CD4-positive, alpha-beta T cell treated with Interleukin-15 for 4 hours (primary cell): ENCODE results near the gene PDE1A.
"Not testable (repeated sequence)": the region's sequence is repeated elsewhere in the genome, so short reads cannot be mapped to it uniquely, and the experiment has no call there.

Experiments used
- DNase-seq: peaks from one replicate; pipeline ENCODE4 v3.0.0-alpha.2; 2020; ENCODE audit warnings: low spot score

PDE1A gene

DNA sequence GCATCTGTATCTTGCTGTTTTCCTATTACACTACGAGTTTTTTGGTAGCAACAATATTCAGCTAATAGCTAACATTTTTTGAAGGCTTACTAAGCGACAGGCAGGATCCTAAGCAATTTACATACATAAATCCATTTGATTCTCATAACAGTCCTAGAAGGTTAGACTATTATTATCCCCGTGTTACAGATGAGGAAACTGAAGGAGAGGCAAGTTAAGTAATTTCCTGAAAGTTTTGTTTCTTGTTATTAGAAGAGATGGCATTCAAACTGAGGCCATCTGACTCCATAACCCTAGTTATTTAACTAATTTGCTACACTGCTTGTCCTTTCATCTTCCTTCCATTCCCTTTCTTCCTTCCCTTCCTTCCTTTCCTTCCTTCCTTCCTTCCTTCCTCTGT lies 68.2 kb downstream of the PDE1A start:
- no peak for DNase-seq

GRCh38 chr2:182355815-182356214 lies 71.0 kb downstream of the PDE1A start:
- no peak for DNase-seq

DNA sequence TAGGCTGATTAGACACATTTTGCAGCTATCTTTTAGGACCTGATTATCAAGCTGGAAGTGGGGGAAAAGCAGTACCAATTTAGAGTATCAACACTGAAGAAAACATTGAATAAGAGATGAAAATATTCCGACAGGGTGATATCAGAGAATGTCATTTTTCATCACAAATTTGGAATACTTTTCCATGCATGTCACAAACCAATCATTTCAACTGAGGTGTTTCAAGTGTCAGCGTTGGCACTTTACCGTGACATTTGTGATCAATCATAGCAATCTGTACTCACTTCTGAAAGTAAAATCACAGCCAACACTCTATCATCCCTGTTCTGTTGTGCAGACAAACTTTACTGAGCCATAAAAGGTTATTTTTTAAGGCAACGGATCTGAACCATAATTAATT lies 75.4 kb downstream of the PDE1A start:
- DNase-seq: no peak

DNA sequence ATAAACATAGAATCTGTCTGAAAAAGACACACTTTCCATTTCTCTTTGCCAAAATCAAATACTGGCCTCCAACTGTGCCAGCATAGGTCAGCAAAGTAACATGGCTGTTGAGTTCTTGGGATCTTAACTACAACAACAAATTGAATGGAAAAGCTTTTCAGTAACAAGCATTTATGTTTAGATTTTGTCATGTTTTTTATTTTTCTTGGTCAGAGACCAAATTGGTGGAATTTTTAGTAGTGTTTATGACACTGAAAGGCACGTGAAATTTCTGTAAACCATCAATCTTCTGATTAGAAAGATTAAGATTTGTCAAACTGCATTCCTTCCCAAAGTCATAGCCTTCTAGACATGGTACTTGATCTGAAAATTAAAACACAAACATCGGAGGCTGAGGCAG lies 77.6 kb downstream of the PDE1A start:
- DNase-seq: no peak

DNA sequence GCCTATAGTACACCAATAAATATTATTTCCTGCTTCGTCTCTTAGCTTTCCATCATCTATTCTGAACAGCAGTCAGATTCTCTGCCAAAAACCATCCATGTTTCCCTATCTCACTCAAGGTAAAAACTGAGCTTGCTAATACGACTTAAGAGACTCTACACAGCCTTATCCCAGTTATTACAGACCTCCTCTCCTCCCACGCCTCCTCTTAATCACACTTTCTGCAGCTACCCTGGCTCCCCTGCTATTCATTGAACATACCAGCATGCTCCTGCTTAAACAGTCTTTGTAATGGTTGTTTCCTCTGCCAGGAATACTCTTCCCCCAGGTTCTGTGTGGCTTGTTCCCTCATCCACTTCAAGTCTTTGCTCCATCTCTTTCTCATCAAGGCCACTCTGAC lies 81.5 kb downstream of the PDE1A start:
- no peak for DNase-seq

GRCh38 chr2:182330451-182331305 lies 96.2 kb downstream of the PDE1A start:
- no peak for DNase-seq

GRCh38 chr2:182324665-182325064 lies 102.2 kb downstream of the PDE1A start:
- no peak for DNase-seq

DNA sequence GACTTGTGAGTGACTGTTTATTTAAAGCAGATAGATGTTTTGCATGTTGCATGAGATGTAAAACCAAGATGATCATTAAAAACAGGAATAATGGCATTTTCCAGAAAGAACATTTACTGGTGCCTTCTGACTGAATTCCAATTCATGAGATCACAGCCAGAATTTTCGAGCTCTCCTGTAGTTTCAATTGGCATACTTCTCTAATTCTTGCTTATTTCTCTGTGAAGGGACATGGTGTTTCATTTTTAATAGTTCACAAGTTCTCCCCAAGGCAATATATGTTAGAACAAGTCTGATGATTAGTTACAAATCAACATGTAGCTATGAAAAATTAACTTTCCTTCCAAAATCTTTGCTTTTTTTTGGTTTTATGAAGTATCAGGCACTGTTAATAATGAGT lies 105.7 kb downstream of the PDE1A start:
- no peak for DNase-seq

GRCh38 chr2:182319556-182320505 lies 107.0 kb downstream of the PDE1A start:
- no peak for DNase-seq

GRCh38 chr2:182318466-182319220 lies 108.2 kb downstream of the PDE1A start:
- no peak for DNase-seq

GRCh38 chr2:182316950-182317349 lies 109.9 kb downstream of the PDE1A start:
- no peak for DNase-seq

DNA sequence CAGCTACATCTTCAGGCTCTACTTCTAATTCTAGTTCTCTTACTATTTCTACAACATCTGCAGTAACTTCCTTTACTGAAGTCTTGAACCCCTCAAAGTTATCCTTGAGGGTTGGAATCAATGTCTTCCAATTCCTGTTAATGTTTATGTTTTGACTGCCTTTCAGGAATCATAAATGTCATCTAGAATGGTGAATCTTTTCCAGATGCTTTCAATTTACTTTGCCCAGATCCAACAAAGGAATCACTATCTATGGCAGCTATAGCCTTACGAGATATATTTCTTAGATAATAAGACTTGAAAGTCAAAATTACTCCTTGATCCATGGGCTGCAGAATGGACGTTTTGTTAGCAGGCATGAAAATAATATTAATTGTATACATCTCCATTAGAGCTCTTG lies 123.9 kb downstream of the PDE1A start:
- no peak for DNase-seq

DNA sequence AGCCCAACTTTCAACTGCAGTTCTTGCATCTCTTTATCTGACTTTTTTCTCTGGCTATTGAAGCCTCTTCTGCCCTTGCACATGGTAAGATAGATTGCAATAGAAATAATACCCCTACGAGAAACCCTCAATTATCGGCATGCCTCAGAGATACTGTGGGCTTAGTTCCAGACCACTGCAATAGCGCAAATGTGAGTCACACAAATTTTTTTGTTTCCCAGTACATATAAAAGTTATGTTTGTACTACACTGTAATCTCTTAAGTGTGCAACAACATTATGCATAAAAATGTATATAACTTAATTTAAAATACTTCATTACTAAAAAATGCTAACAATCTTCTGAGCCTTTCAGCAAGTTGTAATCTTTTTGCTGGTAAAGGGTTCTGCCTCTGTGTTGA lies 124.7 kb downstream of the PDE1A start:
- DNase-seq: no peak

- no peak for DNase-seq
These were observed 125.7 kb downstream of the PDE1A start for GRCh38 chr2:182301093-182301492.

GRCh38 chr2:182300608-182301007 lies 126.2 kb downstream of the PDE1A start:
- DNase-seq: no peak

DNA sequence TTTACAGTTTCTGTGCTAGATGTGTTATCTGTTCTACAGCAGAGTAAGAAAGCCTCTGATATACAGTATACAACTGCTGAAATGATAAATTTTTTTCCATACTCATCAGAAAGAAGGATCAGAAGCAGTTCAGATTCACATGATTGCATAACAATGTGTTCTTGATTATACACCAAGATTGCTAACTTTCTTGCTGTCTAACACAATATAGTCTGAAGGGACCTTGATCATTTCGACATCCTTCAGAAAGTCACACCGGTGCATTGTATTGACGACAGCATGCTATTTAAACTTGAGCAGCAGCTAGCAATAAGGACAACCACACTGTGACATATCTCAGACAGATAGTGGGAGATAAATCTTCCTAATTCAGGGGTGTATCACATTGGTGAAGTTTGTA lies 127.2 kb downstream of the PDE1A start:
- DNase-seq: no peak

DNA sequence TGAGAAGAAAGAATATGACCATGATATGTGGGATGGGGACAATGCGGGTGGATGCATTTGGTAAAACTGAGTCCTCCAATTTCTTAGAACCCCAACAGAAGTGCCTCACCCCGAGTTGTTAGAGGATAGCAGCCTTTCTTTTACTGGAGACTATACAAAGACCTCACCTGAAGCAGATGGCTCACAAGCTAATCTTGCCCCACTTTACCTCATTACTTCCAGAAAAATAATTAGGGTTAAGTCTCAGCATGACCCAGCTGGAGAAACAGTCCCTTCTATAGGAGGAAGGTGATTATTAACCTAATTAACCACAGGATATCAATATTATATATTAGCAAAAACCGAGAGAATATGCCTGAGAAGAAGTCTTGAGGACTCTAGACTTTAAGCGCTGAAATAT lies 128.4 kb downstream of the PDE1A start:
- DNase-seq: no peak

GRCh38 chr2:182291296-182291695 lies 135.5 kb downstream of the PDE1A start:
- no peak for DNase-seq

DNA sequence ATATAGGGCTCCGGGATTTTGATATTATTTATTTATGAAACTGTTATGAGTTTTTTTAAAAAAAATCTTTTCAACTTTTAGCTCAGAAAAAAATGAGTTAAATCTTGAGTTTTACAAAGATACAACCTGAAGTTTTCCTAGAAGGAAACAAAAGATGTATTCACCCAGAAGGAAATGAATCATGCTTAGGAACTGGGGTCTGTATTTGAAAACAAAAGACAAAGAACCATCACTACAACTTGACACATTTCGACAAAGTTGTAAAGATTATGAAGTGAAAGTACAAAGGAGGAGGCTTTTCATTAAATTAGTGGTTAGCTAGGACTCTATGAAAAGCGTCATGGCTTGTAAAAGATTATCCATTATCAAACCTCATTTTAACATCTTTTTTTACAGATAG lies 143.3 kb downstream of the PDE1A start:
- no peak for DNase-seq

DNA sequence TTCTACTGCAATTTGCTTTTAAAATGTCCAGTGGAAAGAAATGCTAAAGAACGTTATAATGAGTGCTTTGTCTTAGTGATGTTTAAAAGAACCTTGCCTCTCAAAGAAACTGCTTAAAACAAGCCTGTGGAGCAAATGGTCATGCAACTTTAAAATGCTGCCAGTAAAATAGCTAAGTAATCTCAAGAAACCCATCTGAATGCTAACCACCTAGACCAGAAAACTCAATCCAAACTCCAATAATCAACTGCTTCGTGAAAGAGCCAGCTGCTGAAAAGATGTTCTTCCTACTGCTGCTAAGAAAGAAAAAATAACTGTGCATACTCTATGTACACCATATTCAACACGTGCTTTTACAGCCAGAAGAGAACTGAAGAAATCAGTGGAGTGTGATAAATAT lies 145.6 kb downstream of the PDE1A start:
- no peak for DNase-seq

DNA sequence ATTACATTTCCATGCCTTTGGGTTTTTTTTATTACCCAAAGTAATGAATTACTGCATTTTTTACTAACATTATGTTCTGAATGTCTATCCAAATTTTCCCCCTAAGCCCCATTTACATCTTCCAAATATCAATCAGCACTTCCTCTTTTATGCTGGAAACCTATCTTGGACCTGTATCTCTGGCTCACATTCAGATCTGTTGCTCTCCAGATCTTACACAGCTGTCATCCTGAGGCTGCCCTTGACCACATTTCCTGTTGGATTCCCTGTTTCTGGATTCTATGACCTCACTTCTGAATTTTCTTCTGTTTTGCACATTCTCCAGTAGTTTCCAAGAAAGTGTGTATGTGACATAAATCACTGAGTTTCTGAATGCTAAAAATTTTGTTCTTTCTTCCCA lies 146.7 kb downstream of the PDE1A start:
- DNase-seq: no peak

- DNase-seq: not testable (repeated sequence)
These were observed 150.2 kb downstream of the PDE1A start for GRCh38 chr2:182276662-182277061.
